ENCODE results near the gene GLYR1.

Gene GLYR1

GRCh38 chr16:4846503-4846900, 586 bp downstream of the GLYR1 start:
- peak in 1 of 2 experiments; percentile 16 for DNase-seq

GRCh38 chr16:4840984-4841383, 6.1 kb downstream of the GLYR1 start:
- no peak for DNase-seq

- DNase-seq: no peak
Measured at GRCh38 chr16:4839942-4840341, 7.1 kb downstream of the GLYR1 start.

GRCh38 chr16:4837733-4838501, 9.2 kb downstream of the GLYR1 start:
- no peak for DNase-seq

GRCh38 chr16:4836727-4837126, 10.4 kb downstream of the GLYR1 start:
- no peak for DNase-seq

- no peak for DNase-seq
Measured at GRCh38 chr16:4833584-4833983, 13.5 kb downstream of the GLYR1 start.

GRCh38 chr16:4832698-4833343, 14.3 kb downstream of the GLYR1 start:
- DNase-seq: no peak

- DNase-seq: no peak
Measured at GRCh38 chr16:4831616-4832015, 15.5 kb downstream of the GLYR1 start.

- DNase-seq: no peak
Measured at GRCh38 chr16:4830408-4830807, 16.7 kb downstream of the GLYR1 start.

GRCh38 chr16:4828567-4829321, 18.3 kb downstream of the GLYR1 start:
- DNase-seq: no peak

- DNase-seq: no peak
Measured at GRCh38 chr16:4826980-4827379, 20.1 kb downstream of the GLYR1 start.

GRCh38 chr16:4826526-4826925, 20.6 kb downstream of the GLYR1 start:
- no peak for DNase-seq

- DNase-seq: no peak
Measured at GRCh38 chr16:4825196-4825595, 21.9 kb downstream of the GLYR1 start.

GRCh38 chr16:4820652-4821051, 26.4 kb downstream of the GLYR1 start:
- DNase-seq: no peak

GRCh38 chr16:4814542-4815173, 32.4 kb downstream of the GLYR1 start:
- no peak for DNase-seq

GRCh38 chr16:4814046-4814445, 33.0 kb downstream of the GLYR1 start:
- DNase-seq: no peak

- no peak for DNase-seq
Measured at GRCh38 chr16:4813251-4814003, 33.7 kb downstream of the GLYR1 start.

GRCh38 chr16:4811773-4812172, 35.3 kb downstream of the GLYR1 start:
- DNase-seq: no peak

- DNase-seq: no peak
Measured at GRCh38 chr16:4811242-4811641, 35.8 kb downstream of the GLYR1 start.

- DNase-seq: no peak
Measured at GRCh38 chr16:4806280-4806679, 40.8 kb downstream of the GLYR1 start.

- no peak for DNase-seq
Measured at GRCh38 chr16:4805231-4805630, 41.9 kb downstream of the GLYR1 start.

GRCh38 chr16:4803898-4804762, 43.0 kb downstream of the GLYR1 start:
- DNase-seq: no peak
